ENCODE data around the gene SSH2.
"Not testable (repeated sequence)": the region's sequence is repeated elsewhere in the genome, so short reads cannot be mapped to it uniquely, and the experiment has no call there.

SSH2 gene

DNA sequence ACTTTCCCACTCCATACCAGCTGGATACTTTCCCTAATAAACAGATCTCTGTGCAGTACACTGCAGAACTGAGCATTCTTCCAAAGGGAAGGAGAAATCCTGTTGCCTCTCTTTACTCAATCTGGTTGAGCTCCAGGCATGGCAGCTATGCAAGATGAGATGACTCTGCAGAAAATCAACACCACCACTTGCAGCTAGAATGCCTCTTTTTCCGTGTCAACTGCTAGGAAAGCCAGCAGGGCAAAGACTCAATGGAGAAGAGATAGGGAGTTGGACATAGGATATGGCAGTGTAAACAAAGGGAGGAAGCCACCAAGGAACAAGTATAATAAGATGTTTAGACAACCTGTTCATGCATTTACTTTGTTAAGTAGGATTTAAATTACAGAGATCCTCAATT is 266.9 kb downstream of the SSH2 start:
- DNase-seq (ENCODE audit: low spot score): no peak
- TF ChIP-seq, protein P1, sequence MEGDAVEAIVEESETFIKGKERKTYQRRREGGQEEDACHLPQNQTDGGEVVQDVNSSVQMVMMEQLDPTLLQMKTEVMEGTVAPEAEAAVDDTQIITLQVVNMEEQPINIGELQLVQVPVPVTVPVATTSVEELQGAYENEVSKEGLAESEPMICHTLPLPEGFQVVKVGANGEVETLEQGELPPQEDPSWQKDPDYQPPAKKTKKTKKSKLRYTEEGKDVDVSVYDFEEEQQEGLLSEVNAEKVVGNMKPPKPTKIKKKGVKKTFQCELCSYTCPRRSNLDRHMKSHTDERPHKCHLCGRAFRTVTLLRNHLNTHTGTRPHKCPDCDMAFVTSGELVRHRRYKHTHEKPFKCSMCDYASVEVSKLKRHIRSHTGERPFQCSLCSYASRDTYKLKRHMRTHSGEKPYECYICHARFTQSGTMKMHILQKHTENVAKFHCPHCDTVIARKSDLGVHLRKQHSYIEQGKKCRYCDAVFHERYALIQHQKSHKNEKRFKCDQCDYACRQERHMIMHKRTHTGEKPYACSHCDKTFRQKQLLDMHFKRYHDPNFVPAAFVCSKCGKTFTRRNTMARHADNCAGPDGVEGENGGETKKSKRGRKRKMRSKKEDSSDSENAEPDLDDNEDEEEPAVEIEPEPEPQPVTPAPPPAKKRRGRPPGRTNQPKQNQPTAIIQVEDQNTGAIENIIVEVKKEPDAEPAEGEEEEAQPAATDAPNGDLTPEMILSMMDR (IDR thresholded peaks at IDR 0.05; ENCODE audit: extremely low read depth, missing control alignments): no peak

DNA sequence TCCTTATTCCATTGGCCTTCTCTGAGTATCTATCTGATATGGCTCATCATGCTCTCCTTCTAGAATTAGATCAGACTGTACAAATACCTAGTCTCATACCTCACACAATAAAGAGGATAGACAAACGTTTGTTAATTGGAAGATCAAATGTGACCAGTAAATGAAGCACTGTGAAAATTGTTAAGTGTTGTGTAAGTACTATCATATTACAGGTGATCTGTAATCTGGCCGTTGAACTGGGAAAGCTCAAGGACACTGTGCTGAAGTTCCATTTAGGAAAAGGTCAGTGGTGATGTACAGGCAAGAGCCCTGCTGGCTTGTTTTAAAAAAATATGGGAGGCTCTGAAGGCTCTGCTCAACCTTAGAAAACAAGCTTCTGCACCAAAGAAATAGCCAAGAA is 268.8 kb downstream of the SSH2 start:
- no peak for DNase-seq (ENCODE audit: low spot score)
- TF ChIP-seq, protein P1 (IDR thresholded peaks at IDR 0.05; ENCODE audit: extremely low read depth, missing control alignments): no peak

DNA sequence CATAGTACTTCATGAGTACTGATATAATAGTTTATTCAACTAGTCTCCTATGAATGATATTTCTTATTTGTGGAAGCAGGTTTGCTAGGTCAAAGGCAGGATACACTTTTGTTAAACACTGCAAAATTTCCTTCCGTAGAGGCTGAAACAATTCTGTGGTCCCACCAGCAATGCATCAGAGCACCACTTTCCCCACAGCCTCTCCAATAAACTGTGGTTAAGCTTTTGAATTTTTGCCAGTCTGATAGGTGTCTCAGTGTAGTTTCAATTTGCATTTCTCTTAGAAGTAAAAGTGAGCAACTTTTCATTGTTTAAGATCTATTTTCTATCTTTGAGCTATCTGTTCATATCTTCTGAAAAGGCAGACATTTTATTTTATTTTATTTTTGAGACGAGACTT is 270.9 kb downstream of the SSH2 start:
- TF ChIP-seq, protein P1 (IDR thresholded peaks at IDR 0.05; ENCODE audit: extremely low read depth, missing control alignments): no peak
- DNase-seq (ENCODE audit: low spot score): no peak

DNA sequence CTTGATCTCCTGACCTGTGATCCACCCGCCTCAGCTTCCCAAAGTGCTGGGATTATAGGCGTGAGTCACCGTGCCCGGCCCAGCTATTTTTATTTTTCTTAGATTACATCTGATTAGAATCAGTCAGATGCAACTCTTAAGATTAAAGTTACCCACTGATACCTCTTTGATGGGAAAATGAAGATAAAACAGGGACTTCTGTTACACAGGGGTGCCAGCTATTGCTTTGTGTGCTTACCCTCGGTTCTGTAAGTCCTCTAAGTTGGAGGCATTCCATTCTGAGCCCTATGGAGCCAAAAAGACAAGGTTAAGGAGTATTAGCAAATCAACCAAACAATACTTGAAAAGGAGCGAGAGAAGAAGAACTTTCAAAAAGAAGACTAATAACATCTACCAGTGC is 274.7 kb downstream of the SSH2 start:
- no peak for DNase-seq (ENCODE audit: low spot score)
- TF ChIP-seq, protein P1 (IDR thresholded peaks at IDR 0.05; ENCODE audit: extremely low read depth, missing control alignments): no peak

DNA sequence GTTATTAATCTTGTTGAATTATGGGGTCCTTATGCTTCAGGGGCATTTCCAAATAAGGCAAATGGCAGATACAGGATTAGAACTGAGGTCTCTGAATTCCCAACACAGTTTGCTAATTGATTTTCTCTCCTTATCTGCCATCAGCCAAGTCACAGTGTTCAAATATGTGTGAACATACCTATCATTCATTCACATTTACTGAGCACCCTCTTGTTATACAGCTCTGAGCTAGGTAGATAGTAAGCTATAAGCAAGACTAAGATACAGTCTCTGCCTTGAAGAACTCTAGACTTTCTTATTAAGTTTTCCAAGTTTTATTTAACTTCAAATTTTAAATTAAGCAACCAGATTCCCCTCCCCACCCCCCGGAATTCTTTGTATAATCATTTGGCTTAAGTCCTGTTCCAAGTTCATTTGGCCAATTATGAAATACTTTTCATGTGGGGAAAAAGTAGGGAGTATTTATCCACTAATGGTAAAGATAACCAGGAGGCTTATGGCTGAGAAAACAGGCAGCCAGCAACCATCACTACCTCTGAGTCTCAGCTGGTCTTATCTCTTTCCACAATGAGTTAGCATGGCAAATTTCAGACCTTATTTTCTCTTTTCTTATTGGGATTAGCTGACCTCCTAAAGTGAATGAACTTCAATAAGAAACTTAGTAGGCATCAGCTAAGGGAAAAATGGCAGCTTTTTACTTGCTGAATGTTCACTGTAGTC is 275.9 kb downstream of the SSH2 start:
- DNase-seq (ENCODE audit: low spot score): no peak
- TF ChIP-seq, protein P1 (IDR thresholded peaks at IDR 0.05; ENCODE audit: extremely low read depth, missing control alignments): no peak

DNA sequence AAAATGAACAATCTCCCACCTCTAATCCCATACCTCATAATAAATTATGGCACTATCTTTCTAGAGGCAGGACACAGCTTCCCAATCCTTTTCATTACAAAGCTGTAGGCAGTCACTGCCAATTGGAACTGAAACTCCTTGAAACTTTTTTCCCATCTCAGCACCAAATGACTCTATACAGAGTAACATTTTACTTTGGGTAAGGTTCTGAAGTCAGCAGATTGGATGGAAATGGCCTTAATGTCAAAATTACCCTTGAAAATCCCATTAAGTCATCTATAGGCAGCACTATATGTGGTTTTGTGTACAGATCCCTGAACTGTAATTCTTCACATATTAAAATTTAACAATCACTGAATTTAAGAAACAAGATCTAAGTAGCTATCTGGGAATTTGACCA is 277.1 kb downstream of the SSH2 start:
- no peak for DNase-seq (ENCODE audit: low spot score)
- TF ChIP-seq, protein P1 (IDR thresholded peaks at IDR 0.05; ENCODE audit: extremely low read depth, missing control alignments): no peak

DNA sequence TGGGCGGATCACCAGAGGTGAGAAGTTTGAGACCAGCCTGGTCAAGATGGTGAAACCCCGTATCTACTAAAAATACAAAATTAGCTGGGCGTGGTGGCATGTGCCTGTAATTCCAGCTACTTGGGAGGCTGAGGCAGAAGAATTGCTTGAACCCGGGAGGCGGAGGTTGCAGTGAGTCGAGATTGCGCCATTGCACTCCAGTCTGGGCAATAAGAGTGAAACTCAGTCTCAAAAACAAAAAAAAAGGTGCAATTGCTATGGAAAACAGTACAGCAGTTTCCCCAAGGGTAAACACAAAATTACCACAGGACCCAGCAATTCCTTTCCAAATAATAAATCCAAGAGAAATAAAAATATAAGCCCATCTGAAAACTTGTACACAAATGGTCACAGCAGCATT is 278.1 kb downstream of the SSH2 start:
- DNase-seq (ENCODE audit: low spot score): not testable (repeated sequence)

DNA sequence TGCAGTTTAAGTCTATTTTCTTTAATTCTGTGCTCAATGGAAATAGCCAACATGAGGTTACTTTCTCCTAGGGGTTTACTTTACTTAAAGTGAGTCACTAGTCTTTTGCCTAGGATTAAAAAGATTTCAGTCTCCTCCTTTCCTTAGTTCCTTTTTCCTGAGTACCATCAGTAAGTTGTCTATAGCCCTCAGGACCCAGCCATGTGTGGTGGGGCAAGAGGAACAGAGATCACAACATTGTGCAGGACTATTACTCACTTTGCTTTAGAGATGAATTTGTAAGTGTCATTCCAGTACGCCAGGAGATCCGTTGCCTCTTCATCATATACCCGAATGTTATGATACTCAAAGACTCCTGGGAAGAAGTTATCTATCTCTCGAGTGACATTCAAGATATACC is 279.6 kb downstream of the SSH2 start:
- DNase-seq (ENCODE audit: low spot score): no peak
- TF ChIP-seq, protein P1 (IDR thresholded peaks at IDR 0.05; ENCODE audit: extremely low read depth, missing control alignments): no peak

All from GM20000 (cell line).